CD4-positive, alpha-beta T cell treated with Interleukin-10 for 1 hour (primary cell): Measurements from ENCODE around the gene TMEM250.
"Not testable (repeated sequence)": the region's sequence is repeated elsewhere in the genome, so short reads cannot be mapped to it uniquely, and the experiment has no call there.

ENCODE experiments used
- DNase-seq: peaks from one replicate; pipeline ENCODE4 v3.0.0-alpha.2; 2020

Gene TMEM250

DNA sequence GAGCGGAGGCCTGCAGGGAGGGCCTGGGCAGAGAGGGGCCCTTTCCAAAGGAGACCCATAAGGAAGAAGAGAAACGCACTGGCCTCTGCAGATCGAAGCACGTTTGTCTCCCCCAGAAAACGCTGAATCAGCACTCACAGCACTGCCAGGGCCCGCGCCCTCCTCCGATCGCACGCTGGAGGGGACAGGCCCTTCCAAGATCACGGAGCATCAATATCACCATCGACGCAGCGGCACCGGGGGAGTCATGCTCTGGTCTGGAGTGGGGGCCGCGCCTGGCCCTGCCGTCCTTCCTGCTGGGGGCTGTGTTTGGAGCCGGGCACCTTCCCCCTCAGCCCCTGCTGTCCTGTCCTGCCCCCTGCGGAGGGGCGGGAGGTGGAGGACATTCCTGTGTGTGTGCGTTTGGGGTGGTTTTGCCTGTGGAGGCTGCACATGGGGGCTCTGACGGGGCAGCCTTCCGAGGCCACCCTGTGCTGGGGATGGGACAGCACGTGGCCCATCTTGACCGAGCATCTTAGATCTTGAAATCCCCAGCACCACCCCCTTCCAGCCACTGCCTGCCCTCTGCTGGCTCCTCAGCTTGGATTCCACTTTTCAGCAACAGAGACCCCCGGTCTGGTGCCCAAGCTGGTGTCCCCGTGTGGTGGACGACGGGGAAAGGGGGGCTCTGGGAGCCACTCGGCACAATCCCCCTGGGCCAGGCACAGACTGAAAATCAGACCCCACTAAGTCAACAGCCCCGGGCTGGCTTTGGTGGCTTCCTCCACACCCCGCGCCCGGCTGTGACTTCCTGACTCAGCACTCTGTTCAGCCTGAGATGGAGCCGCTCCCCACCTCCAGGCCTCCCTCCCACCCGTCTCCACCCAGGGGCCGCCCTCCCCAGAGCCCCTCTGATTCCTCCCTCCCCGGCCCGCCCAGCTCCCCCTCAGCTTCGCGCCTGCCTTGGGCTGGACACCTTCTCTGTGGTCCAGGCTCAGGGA is 8.3 kb downstream of the TMEM250 start:
- peak; percentile 47 for DNase-seq

DNA sequence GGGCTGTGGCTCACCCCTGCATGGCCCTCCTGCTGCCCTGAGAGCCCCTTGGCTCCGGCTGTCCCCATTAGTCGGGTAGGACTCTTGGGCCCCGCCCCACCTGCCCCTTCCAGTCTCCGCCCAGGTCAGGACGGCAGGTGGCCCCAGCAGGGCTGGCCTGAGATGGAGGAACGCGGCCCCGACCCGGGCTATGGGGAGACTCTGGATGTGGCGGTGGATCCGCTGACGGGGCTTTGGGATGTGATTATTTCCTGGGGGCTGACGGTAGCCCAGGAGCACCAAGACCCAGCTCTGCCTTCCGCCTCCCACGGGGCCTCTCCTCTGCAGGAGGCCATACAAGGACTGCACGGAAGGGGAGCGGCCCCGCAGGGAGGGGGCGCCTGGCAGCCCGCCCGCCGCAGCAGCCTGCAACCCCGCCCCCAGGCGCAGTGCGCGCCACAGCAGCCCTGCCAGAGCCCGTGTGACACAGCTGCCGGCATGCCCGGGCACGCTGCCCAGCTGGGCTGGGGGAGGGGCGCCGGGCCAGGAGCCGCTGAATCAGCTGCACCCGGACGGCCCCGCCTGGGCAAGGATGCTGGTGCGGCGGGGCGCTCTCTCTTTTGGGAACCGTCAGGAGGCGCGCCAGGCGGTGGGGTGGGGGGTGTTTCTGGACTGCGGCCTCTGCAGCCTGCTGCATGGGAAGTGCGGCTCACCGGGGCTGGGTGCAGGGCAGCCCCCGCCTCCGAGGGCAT is 9.2 kb downstream of the TMEM250 start:
- DNase-seq, result peak; percentile 93

DNA sequence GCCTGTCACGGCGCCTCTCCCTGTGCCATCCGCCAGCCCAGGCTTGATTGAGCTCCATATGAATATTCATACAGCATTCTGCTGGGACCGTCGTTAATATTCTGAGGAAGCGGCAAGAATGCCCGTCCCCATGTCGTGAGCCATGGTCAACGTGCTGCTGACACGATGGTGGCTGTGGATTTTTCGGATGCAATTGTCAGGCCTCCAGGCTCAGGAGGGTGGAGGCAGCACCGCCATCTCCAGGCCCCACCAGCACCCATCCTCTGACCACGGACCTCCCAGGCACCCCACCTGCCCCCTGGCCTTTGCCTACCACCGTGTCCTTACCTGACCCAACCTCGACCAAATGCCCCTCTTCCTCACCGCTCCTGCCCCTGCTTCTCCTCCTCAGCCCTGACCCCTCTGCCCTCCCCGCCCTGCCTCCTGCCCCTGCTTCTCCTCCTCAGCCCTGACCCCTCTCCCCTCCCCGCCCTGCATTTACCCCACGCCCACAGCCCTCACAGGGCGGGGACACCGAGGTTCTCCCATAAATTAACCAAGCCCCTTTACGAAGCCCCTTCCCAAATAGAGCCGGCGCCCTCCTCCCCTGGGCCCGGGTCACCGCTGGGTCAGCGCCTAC is 9.9 kb downstream of the TMEM250 start:
- DNase-seq, result no peak

DNA sequence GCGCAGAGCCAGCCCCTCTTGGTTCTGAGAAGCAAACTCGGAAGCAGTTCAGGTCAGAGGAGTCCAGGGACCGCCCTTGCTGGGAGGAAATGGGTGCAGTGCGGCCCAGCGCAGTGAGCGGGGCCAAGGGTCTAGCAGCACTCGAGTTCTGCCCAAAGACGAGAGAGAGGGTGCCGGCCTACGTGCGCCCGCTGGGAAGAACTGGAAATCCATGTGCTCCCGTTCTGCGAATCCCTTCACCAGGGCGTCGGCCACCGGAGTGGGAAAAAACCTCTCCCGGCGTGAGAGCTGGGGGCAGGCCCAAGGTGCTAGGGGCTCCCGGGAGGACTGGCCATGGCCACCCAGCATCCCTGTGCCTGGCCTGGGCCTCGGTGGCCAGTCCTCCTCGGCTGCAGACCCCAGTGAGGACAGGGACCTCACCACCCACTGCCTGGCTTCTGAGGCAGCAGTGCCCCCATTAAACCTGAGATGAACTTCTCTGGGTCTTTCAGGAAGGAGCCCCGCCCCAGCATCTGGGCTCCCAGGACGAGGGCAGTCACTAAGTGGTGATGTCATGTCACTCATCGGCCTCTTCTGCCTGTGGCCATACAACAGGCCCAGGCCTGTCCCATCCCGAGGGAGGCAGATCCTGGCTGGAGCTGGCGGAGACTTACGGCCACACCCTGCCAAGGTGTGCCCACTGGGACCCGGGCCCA is 10.6 kb downstream of the TMEM250 start:
- DNase-seq, result no peak

DNA sequence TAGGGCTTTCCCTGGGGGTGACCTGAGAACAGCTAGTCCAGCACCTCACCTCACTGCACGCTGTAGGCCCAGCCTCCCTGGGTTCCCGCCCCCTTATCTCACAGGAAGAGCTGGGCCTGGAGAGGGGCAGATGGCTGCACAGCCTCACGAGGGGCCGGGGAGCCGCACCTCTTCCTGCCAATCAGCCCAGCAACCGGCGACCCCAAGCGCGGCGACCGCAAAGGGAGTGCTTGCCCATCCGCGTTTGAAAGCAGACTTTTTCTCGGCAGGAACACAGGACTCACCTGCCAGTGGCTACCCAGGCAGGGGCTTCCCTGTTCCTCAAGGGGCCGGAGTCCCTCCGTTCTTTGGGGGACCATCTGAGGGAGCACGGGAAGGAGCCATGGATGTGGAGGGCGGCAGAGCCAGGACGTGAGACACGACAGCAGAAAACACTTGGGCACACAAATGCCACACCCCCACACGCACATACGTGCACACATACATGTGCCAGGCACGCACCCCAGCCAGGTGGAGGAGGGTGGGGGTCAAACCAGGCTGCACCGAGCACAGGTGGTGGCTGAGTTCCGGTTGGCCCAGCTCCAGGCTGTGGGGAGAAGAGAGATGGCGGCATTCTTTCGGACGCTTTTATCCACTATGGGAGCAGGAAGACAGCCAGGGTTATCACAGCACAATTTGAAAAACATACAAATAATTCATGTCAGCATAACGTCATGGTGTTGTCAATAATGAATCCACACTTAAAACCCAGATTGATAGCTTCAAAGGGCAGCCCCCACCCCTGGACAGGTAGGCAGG is 11.3 kb downstream of the TMEM250 start:
- peak; percentile 69 for DNase-seq

DNA sequence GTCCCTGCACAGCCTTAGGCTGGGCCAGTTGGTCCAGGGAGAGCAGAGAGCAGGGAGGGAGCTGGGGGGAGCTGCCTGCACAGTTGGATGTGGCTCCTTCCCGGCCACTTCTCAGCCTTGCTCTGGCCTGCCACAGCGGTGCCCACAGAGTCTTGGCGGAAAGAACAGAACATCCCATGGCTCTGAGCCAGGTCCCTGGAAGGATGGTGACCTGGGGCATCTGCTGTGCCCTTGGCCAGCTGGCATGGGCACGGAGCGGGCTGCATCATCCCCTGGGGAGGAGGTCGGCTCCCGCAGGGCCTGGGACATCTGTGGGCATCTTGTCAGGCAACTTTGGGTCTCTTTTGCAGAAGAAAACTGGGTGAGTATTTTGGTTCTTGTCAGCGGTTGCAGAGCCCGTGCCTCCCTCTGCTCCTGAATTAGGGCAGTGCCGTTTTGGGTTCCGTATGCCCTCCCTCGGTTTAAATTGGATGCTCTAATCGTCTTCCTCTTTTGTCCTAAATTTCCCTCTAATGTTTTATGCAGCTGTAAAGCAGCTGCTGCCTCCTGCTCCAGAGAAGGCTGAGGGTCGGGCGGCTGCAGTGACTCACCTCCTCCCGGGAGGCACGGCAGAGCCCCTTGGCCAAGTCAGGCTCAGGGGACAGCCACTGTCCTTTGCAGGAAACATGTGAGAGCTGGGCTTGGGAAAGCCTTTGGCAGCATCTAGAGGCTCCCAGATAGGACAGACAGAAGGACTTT is 13.1 kb downstream of the TMEM250 start:
- no peak for DNase-seq

DNA sequence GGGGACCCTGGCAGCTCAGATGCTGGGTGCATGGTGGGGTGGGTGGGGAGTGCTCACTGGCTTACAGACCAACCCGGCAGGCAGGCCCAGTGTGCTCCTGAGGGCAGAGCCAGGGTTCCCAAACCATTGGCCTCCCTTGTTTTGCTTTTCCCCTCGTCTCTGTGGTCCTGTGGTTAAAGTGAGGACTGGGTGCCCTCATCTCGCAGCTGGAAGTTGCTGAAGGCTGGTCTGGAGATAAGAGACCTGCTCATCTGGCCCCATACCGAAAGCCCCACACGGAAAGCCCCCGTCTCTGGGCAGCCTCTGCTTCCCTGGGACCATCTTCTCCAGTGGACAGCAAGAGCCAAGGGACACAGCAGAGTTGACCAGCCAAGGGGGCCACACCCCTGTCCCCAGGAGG is 13.8 kb downstream of the TMEM250 start:
- no peak for DNase-seq

DNA sequence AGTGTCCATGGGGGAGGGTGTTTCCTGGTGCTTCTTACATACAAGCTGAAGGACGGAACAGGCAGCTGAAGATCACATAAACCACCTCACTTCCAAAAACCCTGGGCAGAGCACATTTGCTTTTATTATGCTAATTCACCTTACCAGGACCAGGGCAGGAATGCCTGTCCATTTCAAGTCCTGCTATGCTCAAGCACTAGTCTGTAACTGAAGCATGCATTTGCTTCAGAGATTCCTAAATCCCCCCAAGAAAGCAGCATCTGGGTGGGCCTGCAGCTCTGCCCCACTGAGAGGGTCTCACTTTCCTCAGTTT is 14.2 kb downstream of the TMEM250 start:
- no peak for DNase-seq

DNA sequence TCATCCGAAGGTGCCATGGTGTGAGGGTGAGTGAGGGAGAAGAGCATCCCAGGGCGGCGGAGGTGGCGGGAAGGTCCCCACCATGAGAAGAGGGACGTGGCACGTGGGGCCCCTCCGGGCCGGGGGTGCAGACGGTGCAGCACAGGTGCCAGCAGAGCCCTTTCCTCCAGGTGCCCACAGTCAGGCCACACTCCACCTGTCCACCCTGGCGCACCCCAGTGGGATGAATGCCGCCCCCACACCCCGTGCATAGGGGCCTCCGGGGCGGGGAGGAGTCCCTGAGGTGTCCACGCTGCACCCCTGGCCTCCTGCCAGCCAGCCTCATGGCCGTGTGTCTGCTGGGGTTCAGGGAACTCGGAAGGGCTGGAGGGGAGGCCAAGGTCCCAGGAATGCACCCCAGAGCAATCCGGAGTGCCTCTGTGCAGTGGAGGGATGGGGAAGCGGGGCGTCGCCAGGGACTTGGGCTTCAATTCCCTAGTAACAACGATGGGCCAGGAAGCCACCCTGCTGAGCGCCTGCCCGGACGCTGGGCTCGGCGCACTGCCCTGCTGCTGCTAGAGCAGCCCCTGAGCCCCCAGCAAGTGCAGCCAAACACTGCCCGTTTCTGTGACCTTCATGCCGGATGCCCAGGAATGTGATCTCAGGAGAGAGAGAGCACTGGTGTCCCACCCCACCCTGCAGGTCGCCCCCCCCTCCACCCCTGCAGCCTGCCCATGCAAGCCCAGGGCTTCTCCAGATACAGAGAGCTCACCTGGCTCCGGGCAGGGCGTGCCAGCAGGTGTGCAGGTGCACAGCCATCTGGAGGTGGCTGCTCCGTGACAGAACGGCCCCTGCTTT is 14.8 kb downstream of the TMEM250 start:
- DNase-seq, result no peak

DNA sequence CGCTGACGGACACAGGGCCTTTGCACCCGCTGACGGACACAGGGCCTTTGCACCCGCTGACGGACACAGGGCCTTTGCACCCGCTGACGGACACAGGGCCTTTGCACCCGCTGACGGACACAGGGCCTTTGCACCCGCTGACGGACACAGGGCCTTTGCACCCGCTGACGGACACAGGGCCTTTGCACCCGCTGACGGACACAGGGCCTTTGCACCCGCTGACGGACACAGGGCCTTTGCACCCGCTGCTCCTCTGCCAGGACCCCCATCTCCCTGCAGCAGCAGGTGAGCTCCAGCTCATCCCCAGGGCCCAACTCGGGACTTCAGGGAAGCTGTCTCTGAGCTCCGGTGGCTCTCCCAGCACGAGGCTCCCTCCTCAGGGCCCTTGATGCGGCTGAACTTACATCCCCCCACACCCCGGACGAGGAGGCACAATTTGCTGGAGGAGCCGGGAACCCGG is 17.0 kb downstream of the TMEM250 start:
- DNase-seq, result not testable (repeated sequence)

DNA sequence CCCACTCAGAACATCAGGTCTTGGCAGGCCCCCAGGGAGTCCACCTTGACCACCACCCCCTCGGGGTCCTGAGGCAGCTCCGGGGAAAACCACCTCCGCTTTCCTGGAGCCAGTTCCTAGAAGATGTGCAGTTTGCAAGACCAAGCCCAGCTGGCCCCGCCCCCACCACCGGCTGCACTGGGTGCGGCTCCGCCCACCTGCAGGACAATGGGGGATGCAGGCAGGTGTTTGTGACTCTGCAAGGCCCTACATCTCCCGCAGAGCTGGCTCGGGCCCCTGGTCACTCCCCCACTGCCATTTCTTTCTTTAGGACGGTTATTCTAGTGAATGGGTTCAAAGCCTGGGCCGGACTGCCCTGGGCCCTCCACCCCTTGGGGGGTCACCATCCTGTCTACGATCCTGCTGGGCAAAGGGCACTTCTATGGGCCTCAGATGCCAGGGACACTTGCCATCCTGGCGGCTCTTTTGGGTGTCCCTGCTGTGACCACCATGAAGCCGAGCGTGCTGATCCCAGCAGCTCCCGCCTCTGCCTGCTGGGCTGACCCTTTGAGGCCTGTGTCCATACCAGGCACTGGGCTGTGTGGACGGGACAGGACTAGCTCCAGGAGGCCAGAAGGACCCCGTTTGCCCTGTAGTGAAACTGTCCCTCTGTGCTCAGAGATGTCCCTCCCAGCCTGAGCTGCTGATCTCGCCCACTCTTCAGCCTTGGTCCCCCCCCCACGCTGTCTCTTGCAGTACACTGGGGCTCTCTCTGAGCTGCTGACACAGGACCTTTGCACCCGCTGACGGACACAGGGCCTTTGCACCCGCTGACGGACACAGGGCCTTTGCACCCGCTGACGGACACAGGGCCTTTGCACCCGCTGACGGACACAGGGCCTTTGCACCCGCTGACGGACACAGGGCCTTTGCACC is 17.7 kb downstream of the TMEM250 start:
- DNase-seq, result no peak

DNA sequence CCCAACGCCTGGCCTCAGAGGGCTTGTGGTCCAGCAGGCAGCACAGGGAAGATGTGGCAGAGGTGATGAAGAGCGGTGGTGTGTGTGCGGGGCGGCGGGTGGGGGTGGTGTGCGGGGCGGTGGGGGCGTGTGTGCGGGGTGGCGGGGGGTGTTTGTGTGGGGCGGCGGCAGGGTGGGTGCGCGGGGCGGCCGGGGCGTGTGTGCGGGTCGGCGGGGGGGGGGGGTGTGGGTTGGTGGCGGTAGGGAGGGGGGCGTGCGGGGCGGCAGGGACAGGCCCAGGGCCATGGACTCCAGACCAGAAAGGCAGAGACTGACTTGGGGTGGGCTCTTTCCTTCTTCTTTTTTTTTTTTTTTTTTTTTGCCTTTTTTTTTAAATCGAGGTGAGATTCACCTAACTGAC is 19.1 kb downstream of the TMEM250 start:
- DNase-seq, result no peak

DNA sequence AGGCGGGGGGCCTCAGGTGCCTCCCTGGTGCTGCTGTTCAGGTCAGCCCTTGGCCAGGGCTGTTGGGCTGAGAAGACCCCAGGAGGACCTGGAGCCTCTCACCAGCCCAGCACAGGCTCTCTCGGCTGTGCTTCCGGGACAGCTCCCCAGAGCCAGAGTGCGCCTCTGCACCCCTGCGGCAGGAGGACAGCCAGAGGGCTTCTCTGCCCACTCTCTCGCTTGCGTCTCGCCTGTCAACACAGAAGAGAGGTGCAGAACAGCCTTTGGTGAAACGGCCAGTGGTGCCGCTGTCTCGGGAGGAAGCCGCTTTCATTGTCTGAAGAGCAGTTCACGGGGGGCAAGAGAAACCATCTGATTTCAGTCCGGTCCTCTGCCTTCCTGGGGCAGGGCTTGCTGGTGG is 19.8 kb downstream of the TMEM250 start:
- no peak for DNase-seq

DNA sequence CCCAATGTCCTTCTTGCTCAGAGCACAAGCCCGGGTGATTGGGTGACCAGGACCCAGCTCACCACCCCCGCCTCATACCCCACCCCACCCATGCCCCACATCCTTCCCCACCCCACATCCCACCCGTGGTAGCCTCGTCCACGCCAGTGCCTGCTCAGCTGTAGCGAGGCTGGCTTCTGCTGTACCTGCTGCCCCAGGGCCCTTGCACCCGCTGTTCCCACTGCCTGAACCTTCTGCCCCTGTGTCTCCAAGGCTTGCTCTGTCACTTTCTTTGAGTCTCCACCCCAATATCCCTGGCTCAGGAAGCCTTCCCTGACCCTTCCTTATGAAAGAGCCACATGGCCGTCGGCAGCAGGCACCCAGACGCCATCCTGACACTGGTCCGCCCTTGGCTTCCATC is 20.5 kb downstream of the TMEM250 start:
- DNase-seq, result no peak

DNA sequence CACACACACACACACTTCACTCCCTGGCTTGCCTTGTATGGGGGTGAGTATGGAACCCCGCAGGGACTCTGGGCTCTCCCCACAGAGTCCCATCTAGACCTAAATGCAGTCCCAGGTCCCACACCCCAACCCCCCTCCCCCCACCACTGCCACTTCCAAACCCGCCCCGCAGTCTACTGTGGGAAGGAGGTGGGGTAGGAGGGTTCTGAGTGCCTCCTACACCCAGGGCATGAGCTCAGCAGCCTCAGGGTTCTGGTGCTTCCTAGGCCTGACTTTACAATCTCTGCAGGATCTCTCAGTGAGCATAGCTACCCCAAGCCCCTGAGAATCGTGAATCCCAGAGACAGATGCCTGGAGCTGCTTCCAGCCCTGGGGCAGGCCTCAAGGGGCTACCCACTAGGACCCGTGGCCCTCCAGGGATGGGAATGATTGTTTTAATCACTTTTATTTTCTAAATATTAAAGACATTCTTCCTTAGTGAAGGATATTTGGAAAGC is 22.1 kb downstream of the TMEM250 start:
- no peak for DNase-seq

DNA sequence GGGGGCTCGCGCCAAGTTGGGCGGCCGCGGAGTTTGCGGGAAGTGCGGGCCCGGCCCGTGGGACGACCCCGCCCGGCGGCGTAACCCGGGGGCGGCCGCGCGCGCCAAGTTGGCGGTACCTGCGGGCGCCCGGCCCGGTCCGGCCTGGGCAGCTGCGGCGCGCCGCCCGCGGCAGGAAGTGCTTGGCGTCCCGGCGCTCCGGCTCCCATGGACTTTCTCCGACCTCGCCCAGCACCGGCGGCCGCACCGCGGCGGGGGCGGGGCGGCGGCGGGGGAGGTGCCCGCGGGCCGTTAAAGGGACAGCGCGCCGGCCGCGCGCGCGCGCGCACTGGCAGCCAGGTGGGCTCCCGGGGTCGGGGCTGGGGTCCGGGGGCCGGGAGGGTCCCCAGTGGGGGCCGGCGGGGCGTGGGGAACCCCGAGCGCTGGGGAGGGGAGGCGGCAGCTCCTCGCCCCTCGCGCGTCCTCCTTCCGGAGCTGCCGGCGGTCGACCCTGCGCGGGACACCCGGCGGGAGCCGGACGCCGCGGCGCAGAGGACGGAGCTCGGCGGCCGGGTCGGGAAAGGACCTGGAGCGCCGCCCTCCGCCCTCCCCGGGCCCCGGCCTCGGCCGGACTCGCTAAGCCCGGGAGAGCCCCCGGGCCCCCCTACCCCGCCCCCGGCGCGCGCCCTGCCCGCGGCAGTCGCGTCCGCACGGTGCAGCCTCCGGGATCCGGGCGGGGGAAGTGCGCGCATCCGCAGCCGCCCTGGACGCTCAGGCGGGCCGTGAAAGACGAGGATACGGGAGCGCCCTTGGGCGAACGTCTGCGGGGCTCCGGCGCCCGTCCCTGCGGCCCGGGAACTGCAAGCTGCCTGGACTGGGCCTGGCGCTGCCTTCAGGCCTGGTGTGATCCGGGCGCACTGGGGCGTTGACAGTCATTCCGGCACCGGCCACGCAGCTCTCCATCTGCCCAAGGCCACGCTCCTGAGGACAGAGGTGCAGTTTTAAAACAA is 23.3 kb downstream of the TMEM250 start, which contains the start of gene NACC2:
Gene NACC2 (minus strand): TSS at position 220 of the 989 bp plus-strand sequence. CDS start 44,768 bp downstream, outside the sequence.
- DNase-seq, result peak; percentile 39

DNA sequence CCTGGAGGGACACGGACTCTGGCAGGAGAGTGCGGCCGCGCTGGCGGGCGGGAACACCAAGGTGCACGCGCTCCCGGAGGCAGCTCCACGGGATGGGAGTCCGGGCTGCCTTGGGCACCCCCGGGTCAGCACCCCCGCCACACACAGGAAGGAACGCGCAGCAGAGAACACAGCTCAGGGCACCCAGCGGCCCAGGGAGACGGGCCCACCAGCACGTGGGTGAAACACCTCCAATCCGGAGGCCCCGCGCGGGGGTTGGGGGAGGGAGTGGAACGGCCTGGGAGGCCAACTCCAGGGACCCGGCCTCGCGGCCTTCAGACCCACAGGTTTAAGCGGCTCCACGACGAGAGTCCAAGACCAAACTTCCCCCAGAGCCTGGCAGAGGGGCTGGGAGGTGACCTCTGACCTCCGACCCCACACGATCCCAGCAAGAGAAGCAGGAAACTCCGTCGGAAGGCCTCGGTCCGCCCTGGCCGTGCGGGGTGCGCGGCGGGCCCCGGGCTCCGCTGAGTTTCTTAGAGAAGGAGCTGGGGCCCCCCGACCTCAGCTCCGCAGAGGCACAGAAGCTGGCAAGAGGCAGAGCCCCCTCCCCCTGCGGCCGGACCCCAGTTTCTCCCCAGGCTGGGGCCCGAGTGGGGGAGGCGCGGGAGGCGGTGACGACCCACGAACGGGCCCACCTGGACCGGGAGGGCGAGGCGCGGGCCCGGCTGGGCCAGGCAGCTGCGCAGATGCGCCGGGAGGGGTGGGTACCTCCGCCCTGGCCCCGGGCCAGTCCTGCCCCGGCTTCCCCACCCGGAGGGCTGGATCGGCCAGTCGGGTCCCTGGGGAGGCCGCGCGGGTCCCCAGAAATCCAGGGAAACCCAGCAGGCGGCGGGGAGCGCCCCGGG is 24.4 kb downstream of the TMEM250 start:
- DNase-seq, result peak; percentile 53
